HG03095 (cell line): ENCODE data around the gene KRTAP12-2.
"Not testable (repeated sequence)": the region's sequence is repeated elsewhere in the genome, so short reads cannot be mapped to it uniquely, and the experiment has no call there.

Source experiments
- ATAC-seq: cut with Tn5 transposase; IDR thresholded peaks from one replicate; pipeline ENCODE4 v1.9.1; 2021; ENCODE audit warnings: moderate library complexity; ENCODE audit not compliant: unreplicated experiment

KRTAP12-2 gene

DNA sequence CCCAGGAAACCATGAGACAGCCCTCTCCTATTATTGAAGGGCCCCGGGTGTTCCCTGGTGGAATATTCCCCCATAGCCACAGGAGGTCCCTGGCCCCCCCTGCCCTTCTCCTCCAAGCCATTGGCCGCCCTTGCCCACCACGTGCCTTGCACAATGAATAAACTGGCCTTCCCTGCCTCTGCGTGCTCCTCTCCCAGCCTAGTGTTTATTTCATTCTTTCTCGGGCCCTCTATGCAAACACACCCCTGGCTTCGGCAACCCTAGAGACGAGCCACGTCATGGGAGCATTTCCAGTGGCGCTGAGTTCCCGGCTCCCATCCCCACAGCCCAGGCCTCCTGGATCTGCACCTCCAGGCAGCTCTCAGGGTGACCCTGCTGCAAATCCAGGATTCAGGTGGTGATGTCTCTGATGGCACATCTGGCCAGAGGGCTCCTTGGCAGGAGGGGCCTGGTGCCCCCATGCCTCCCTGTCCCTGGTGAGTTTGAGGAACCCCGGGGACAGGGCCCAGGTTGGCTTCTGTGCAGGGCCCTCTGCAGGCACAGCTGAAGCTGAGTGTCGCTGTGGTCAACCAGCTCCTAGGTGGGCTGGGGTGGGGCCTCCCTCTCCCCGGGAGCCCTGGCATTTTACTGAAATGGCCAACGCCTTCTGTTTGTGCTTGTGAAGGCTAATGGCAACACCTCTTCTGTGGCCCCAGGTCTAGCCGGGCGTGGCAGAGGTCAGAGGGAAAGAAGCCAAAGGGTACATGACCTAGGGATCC, 36.4 kb upstream of the KRTAP12-2 start:
- no peak for ATAC-seq

DNA sequence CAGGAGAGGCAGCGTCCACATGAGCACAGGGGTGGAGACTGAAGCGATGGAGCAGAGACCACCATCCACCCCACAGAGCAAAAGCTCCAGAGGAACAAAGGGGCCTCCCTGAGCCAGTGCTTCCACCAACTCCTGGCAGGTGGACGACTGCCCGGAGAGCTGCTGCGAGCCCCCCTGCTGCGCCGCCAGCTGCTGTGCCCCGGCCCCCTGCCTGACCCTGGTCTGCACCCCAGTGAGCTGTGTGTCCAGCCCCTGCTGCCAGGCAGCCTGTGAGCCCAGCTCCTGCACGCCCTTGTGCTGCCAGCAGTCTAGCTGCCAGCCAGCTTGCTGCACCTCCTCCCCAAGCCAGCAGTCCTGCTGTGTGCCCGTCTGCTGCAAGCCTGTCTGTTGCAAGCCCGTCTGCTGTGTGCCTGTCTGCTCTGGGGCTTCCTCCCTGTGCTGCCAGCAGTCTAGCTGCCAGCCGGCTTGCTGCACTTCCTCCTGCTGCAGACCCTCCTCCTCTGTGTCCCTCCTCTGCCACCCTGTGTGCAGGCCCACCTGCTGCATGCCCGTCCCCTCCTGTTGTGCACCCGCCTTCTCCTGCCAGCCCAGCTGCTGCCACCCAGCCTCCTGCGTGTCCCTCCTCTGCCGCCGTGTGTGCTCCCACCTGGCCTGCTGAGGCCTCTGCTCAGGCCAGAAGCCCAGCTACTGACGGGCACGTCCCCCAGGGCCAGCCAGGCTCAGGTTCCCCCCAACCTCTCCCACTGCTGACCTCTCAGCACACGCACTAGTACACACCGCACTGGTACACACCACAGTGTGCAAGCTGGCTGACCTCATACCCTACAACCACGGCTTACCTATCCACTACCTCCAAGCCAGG, 35.6 kb upstream of the KRTAP12-2 start:
- ATAC-seq, result no peak

DNA sequence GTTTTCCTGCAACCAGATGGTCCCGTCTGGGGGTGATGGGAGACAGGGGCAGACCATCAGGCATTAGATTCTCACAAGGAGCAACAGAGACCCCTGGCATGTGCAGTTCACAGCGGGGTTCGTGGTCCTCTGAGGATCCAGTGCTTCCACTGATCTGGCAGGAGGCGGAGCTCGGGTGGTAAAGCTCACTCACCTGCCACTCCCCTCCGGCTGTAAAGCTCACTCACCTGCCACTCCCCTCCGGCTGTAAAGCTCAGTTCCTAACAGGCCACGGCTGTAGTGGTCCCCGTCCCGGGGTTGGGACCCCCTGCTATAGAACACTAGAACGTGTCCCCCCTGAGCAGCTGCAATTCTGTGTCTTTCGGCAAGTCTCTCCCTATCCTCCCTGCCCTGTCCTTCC, 34.8 kb upstream of the KRTAP12-2 start:
- no peak for ATAC-seq

DNA sequence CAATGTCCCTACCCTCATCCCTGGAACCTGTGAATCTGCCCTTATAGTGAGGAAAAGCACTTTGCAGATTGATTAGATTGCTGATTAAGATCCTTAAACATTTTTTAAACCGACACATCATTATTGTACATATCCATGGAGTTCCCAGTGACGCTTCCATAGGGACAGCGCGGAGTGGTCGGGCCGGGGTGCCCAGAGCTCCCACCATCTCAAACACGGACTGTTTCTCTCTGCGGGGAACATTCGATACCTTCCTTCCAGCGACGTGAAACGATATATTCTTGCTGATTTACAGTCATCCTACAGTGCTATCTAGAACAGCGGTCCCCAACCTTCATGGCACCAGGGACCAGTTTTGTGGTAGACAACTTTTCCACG, 34.3 kb upstream of the KRTAP12-2 start:
- ATAC-seq, result no peak

DNA sequence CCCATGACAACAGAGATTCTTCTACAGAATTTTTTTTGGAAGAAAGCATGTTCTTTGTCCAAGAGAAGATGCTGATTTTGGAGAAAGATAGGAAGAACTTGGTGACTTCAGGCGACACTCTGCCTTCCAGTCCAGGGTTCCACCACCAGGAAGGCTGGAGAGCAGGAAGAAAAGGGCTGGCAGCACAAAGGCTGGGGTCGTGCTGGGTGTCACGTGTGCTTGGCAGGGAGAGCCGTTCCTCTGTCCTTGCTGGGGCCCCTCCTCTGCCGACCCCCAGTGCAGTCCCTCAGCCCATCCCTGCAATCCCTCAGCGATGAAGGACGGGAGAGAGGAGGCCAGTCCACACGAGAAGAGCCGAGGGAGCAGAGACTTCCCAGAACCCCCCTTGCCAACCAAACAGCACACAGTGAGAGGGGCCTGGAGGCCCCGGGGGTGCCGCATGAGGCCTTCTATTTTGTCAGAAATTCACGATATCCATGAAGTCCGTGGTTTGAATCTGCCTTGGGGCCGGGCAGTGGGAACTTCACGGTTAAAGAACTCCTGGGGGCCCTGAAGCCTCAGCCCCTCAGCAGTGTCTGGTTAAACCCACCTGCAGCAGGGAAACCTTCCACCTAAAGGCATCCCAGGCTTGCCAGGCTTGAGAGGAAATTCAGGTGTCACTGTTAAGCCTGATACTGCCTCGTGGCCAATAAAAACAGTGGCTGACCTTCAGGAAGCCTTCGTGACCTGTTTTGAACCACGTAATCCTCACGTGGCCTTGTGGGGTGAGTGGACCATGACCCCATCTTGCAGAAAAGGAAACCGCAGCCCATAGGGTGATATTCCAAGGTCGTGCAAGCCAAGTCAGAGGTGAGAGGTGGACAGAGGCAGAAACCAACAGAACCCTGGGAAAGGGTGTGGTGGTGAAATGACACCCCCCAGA, 33.6 kb upstream of the KRTAP12-2 start:
- ATAC-seq, result no peak

DNA sequence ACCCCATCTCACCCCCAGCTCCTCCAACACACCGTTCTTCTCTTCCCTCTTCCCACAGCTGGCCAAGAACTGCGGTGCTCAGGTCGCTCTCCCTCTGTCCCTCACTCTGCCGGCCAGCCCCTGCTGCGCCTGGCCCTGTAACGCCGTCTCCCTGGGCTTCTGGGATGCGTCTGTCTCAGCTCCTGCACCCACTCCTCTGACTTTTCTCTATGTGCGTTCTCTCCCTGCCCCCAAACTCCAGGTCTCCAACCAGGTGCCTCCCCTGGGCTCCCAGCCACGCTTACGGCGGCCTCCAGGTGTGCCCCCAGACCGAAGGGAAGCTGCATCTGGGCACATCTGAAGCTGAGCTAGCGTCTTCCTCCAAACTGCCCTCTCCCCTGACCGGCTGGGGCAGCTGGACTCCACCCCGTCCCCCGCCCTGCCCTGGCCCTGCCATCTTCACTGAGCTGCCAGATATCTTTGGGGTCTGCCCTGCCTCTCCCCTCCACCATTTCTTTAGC, 32.8 kb upstream of the KRTAP12-2 start:
- no peak for ATAC-seq

DNA sequence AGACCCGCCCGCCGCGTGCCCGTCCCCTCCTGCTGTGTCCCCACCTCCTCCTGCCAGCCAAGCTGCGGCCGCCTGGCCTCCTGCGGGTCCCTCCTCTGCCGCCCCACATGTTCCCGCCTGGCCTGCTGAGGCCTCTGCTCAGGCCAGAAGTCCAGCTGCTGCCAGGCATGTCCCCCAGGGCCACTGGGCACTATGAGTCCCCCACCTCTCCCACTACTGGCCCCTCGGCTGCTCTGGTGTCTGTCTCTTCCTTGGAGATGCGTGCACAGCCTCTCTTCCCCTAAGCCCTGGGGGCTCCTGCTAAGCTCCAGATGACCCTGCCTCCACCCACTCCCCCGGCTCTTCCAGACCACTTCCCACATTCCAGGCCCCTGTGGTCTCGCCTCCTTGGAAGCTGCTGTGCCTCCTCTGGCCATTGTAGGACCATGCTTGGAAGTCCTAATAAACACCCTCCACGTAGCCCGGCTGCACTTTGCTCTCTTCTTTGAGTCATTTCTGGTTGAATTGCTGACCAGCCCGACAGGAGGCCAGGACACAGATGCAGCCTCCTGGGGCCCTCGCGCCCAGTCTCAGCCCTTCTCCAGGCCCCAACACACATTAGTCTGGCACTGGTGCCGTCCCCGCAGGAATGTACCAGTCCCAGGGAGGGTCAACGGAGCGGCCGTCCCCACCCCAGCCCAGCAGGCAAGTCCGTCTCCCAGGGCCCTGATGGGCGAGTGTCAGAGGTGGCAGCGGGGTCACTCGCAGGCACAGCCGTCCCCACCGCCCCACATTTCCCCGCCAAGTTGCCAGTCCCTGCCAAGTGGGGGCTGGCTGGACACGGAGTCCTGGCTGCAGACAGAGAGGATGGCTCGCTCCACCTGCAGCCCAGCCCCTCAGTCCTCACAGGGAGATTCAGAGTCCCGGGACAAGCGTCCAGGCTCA, 31.3 kb upstream of the KRTAP12-2 start:
- no peak for ATAC-seq

DNA sequence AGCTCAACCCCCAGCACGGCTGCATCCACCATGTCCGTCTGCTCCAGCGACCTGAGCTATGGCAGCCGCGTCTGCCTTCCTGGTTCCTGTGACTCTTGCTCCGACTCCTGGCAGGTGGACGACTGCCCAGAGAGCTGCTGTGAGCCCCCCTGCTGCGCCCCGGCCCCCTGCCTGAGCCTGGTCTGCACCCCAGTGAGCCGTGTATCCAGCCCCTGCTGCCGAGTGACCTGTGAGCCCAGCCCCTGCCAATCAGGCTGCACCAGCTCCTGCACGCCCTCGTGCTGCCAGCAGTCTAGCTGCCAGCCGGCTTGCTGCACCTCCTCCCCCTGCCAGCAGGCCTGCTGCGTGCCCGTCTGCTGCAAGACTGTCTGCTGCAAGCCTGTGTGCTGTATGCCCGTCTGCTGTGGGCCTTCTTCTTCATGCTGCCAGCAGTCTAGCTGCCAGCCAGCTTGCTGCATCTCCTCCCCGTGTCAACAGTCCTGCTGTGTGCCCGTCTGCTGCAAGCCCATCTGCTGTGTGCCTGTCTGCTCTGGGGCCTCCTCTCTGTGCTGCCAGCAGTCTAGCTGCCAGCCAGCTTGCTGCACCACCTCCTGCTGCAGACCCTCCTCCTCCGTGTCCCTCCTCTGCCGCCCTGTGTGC, 30.6 kb upstream of the KRTAP12-2 start, which contains the start of gene KRTAP10-12:
Gene KRTAP10-12, plus strand, starts transcription at position 1 of the 639 bp plus-strand sequence. Its CDS starts 30 bp downstream, at position 31.
- not testable (repeated sequence) for ATAC-seq

DNA sequence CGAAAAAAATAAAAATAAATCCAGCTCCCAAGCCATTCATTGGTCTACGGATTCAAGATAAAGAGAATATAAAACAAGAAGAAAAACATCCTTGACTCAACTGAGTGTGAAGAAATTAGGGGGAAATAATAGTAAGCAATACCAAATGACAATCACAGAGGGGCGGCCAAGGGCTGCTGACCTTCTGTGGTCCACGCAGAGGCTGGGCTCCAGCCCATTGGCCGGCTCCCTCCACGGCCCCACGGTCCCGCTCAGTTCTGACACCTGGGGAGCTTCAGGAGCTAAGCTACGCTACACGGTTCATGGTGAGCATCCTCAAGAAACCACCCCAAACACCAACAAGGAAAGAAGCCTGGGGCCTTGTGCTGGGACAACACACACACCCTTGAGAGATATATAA, 29.8 kb upstream of the KRTAP12-2 start:
- ATAC-seq, result no peak

DNA sequence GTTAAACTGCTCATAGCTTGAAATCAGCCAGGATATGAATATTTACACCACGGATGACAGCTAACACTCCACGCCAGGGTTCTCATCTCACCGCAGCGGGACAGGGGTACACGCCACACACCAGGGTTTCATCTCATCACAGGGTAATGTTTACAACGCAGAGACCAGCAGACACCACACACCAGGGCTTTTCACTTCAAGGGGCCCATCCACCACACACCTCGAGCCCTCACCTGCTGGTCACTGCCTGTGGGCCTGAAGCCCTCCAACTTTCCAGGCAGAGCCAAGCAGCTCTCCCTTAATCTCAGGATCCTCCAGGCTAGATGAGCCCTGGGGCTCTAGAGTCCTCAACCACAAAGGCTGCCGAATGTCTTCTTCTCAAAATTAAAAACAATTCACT, 28.9 kb upstream of the KRTAP12-2 start:
- ATAC-seq, result no peak

DNA sequence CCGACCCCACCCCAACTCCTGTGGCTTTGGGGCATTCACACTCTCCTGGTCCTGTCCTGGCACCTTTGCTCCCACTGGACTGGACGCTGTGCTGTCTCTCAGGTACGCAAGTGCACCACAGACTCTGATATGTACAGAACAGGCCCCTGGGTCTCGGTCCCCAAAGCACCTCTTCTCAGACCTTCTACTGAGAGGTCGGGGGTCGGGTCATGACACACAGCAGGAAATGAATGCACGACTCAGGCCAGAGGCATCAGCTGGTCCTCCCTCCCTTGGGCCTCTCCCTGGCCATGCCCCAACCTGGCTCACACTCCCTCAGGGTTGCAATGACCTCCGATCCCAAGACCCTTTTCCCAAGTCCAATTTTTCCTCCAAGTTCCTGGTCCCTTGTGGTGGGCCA, 28.5 kb upstream of the KRTAP12-2 start:
- ATAC-seq, result no peak

DNA sequence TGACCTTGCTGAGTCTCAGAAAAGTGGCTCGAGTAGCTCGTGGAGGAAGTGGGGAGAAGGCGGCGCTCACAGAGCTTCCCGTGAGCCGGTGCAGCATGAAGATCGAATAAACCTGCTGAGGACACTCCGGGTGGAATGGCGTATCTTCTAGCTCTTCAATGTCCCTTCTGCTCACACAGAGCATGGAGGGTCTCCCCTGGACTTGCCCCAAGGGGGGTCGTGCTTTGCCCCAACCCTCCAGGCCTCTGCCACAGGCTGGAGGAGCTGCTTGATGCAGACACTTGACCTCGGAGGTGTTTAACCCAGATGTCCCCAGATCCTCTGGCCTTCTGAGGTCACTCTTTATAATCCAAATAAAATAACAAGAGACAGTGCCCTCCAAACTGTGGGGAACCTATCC, 28.0 kb upstream of the KRTAP12-2 start:
- ATAC-seq, result no peak

DNA sequence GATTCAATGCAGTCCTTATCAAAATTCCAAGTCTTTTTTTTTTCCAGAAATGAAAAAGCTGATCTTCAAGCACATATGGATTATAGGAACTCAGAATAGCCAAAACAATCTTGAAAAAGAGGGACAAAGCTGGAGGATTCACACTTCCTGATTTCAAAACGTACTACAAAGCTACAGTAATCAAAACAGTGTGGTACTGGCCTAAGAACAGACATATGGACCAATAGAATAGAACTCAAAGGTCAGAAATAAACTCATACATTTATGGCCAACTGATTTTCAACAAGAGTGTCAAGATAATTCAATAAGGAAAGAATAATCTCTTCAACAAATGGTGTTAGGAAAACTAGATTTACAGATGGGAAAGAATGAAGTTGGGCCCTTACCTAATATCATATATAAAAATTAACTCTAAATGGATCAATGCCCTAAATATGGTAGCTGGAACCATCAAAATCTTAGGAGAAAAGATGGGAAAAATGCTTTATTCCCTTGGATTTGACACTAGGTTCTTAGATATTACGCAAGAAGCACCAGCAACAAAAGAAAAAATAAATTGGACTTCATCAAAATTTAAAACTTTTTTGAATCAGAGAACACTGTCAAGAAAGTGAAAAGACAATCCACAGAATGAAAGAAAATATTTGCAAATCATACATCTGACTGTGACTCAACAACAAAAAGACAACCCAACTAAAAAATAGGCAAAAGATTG, 26.2 kb upstream of the KRTAP12-2 start:
- no peak for ATAC-seq

DNA sequence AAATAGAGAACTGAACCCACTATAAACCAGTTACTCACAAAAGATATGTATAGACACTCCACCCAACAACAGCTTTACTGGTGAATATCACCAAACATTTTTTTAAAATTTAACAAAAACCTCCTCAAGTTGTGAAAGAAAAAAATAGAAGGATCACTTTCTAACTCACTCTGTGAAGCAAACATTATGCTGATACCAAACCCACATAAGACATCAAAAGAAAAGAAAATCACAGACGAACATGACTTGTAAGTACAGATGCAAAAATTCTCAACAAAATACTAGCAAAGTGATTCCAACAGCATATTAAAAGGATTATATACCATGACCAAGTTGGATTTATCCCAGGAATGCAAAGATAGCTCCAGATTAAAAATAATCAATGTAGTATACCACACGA, 25.0 kb upstream of the KRTAP12-2 start:
- ATAC-seq, result no peak

DNA sequence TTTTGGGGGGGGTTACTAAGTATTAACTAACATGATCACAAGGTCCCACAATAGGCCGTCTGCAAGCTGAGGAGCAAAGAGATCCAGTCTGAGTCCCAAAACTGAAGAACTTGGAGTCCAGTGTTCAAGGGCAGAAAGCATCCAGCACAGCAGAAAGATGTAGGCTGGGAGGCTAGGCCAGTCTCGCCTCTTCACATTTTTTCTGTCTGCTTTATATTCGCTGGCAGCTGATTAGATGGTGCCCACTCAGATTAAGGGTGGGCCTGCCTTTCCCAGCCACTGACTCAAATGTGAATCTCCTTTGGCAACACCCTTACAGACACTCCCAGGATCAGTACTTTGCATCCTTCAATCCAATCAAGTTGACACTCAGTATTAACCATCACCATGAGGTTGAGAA, 23.0 kb upstream of the KRTAP12-2 start:
- ATAC-seq, result not testable (repeated sequence)

DNA sequence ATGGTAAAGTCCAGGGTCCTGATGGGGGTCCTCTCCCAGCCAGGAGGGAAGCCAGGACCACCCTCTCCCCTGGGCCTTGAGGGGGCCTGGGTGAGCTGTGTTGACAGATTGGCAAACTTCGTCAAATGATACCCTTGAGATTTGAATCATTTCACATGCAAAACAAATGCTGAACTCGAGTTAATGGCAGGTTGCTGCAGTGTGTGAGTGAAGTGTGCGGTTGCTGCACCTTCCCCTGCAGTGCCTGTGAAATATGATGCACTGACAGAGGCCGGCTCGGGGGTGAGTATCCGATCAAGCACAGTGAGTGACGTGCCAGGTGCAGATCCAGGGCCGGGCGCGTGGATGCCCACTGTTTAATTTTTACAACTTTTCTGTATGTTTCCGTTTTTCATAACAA, 20.9 kb upstream of the KRTAP12-2 start:
- ATAC-seq, result no peak

DNA sequence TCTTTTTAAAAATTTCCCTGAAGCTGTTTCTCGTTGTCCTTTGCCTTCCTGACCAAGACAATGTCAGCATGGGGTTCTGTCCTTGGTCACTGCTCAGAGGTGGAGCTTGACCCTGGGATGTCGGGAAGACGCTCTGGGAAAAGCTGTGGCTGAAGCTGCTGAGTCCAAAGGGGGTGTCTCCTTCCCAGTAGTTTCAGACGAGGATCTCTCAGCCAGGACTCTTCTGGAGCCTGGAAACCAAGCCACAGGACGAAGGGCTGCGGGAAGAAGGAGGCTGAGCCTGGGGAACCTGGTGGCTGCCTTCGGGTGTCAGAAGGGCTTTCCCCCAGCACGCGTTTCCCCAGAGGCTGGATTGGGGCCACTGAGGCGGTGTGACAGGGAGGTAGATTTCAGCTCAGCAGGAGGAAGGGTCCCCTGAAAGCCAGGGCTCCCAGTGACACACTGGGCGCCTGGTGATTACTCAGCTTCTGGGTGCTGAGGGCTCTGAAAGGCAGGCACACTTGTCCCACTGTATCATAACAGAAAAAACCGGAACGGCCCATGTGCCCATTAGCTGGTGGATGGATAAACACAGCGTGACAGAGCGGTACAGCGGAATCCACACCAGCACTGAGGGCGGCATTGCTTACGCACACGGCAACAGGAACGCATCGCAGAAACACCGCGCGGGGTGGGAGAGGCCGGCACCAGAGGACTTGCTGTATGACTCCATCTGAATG, 20.3 kb upstream of the KRTAP12-2 start:
- no peak for ATAC-seq
